Tibial nerve (tissue), 4 donors: ENCODE measurements around the gene FOXB2. TPM values are rescaled to one million over a fixed set of nuclear protein-coding genes. Genes with fewer than 3 reads are reported as not detected.

ENCODE experiments used
- DNase-seq, 2 donors: peaks; one replicate each; pipeline ENCODE4 v3.0.0-alpha.2; 2019; ENCODE audit warnings: low spot score in 2 of 2
- H3K27ac ChIP-seq, 4 donors: fragments of 200-600 bp; sonication (generic) in 3 of 4; one replicate each; pipeline ENCODE4 v1.5.1; 2017 to 2019; ENCODE audit warnings: mild to moderate bottlenecking in 1 of 4
- H3K27me3 ChIP-seq, 2 donors: fragments of 200-600 bp; sonication (generic) in 1 of 2; one replicate each; pipeline versions ENCODE4 v1.5.1 to v1.6.0; 2017 to 2019
- H3K36me3 ChIP-seq, 3 donors: fragments of 200-600 bp; sonication (generic); one replicate each; pipeline ENCODE4 v1.5.1; 2018 to 2019
- H3K4me1 ChIP-seq, 4 donors: fragments of 200-600 bp; sonication (generic) in 3 of 4; one replicate each; pipeline ENCODE4 v1.5.1; 2017 to 2019
- H3K4me3 ChIP-seq, 4 donors: fragments of 200-600 bp; sonication (generic) in 3 of 4; one replicate each; pipeline ENCODE4 v1.5.1; 2017 to 2019; ENCODE audit warnings: mild to moderate bottlenecking in 1 of 4, moderate library complexity in 1 of 4
- H3K9me3 ChIP-seq, 4 donors: fragments of 200-600 bp; sonication (generic) in 3 of 4; one replicate each; pipeline ENCODE4 v1.5.1; 2017 to 2019
- EP300 ChIP-seq, 2 donors: sonication (generic); formaldehyde crosslinking; IDR thresholded peaks; one replicate each; pipeline ENCODE4 v1.6.1; 2017; ENCODE audit warnings: antibody characterized with exemption in 2 of 2, mild to moderate bottlenecking in 1 of 2
- POLR2A ChIP-seq, 2 donors: fragments of 450-650 bp; IDR thresholded peaks; one replicate each; pipeline ENCODE4 v1.6.1; 2017; ENCODE audit warnings: antibody characterized with exemption in 2 of 2, mild to moderate bottlenecking in 2 of 2, moderate library complexity in 2 of 2
- WGBS, 2 donors: methylation state at CpG; one replicate each; pipeline ENCODE4 v1.1.5; 2018; 5-methylcytosine and 5-hydroxymethylcytosine counted together
- total RNA-seq, 4 donors: library from RNA; depleted of rRNA; stranded (reverse); fragments of >200 nt; gene quantifications; one replicate each; pipeline ENCODE4 v1.1.0, GENCODE V29; 2016
- TF ChIP-seq, protein P1 (sequence below), 5 experiments: fragments of 200-600 bp in 3 of 5; fragments of 450-650 bp in 2 of 5; sonication (generic) in 3 of 5; IDR thresholded peaks; one replicate each; pipeline ENCODE4 v1.5.1; 2016 to 2019; ENCODE audit warnings: antibody characterized with exemption in 5 of 5, mild to moderate bottlenecking in 3 of 5, moderate library complexity in 2 of 5

Gene FOXB2
- total RNA-seq, 4 donors from 2014 or later: not detected

DNA sequence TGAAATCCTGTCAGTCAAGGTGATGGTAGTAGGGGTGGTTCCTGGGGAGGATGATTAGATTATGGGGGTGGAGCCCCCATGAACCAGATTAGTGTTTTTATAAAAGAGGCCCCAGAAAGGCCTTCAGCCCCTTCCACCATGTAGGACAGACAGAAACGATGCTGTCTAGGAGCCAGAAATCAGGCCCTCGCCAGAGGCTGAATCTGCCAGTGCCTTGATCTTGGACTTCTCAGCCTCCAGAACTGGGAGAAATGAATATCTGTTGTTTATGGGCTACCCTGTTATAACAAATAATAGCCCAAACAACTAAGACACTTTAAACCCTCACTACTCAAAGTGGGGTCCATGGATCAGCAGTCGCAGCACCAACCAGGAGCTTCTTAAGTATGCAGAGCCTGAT is 20.2 kb upstream of the FOXB2 start:
- no peak overlapping the region for H3K27ac ChIP-seq
- peaks cover 0 to 10% (median 0%) of the 10 kb centered on the region in 4 donors for H3K9me3 ChIP-seq
- no peak overlapping the region for H3K4me3 ChIP-seq
- TF ChIP-seq POLR2A (IDR thresholded peaks at IDR 0.05): no peak
- TF ChIP-seq, protein P1, sequence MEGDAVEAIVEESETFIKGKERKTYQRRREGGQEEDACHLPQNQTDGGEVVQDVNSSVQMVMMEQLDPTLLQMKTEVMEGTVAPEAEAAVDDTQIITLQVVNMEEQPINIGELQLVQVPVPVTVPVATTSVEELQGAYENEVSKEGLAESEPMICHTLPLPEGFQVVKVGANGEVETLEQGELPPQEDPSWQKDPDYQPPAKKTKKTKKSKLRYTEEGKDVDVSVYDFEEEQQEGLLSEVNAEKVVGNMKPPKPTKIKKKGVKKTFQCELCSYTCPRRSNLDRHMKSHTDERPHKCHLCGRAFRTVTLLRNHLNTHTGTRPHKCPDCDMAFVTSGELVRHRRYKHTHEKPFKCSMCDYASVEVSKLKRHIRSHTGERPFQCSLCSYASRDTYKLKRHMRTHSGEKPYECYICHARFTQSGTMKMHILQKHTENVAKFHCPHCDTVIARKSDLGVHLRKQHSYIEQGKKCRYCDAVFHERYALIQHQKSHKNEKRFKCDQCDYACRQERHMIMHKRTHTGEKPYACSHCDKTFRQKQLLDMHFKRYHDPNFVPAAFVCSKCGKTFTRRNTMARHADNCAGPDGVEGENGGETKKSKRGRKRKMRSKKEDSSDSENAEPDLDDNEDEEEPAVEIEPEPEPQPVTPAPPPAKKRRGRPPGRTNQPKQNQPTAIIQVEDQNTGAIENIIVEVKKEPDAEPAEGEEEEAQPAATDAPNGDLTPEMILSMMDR (IDR thresholded peaks at IDR 0.05): no peak
- TF ChIP-seq EP300 (IDR thresholded peaks at IDR 0.05): no peak
- DNase-seq: no peak
- H3K27me3 ChIP-seq: no peaks in the 10 kb centered on the region
- no peaks in the 10 kb centered on the region for H3K36me3 ChIP-seq
- 87 to 93% methylated on average over 3 of the region's 3 CpGs for WGBS, 2 donors
- no peaks in the 10 kb centered on the region for H3K4me1 ChIP-seq

DNA sequence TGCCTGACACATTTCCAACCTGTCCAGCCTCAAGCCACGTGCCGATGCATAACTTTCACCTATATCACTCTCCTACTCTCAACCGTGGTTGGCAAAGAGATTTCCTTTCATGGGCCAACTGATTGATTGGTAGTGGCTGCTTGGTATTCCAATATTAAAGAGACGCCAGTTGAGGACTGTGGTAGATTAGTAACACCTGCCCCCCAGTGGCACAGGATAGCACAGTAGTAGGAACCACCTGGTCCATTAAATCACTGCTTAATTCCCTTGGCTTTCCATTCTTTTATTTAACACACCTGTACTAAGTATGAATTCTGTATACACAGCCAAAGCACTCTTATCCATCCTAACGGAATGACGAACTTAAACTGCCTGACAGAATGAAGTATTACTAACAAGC is 19.1 kb upstream of the FOXB2 start:
- DNase-seq: no peak
- Histone ChIP-seq H3K4me1 (no peaks in the 10 kb centered on the region), H3K4me3 (no peak overlapping the region), H3K27me3 (no peaks in the 10 kb centered on the region), H3K36me3 (no peaks in the 10 kb centered on the region), H3K9me3 (peaks cover 0 to 15% (median 0%) of the 10 kb centered on the region in 4 donors), H3K27ac (no peak overlapping the region)
- WGBS, 2 donors: 88 to 92% methylated on average over 6 of the region's 6 CpGs
- TF ChIP-seq, protein P1 (IDR thresholded peaks at IDR 0.05): no peak
- TF ChIP-seq POLR2A (IDR thresholded peaks at IDR 0.05) (no peak), EP300 (IDR thresholded peaks at IDR 0.05) (no peak)

DNA sequence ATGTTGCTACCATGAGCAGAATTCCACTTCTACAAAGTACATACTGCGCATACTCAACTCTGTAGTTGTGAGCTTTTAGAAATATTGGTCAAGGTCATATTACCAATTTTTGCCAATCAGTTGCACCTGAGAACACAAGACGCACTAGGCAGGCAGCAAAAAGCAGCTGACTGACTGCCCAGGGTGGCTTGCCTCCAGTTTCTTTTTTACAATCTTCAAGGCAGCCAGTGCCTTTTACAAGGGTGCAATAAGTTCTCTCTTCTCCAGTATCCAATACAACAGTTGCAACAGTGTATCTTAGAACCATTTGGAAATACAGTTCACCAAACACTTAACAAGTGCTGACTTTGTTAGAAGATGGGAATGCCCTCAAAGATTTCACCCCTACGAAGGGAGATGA is 16.1 kb upstream of the FOXB2 start:
- WGBS, 2 donors: 93% methylated on average over 3 of the region's 3 CpGs

DNA sequence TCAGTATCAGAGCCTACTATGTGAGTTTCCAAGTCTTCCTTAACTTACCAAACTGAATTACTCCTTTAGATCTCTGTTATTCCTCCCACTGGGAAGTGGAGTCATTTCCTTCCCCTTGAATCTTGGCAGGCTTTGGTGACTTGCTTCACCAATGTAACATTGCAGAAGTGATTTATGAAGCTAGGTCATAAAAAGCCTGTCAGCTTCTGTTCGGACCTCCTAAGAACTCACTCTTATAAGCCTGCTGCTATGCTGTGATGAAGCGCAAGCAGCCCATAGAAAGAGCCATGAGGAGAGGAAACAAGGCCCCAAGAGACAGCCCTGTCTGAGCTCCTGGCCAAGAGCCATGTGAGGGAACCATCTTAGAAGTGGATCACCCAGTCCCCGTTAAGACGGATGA is 14.2 kb upstream of the FOXB2 start:
- Histone ChIP-seq H3K36me3 (no peaks in the 10 kb centered on the region), H3K27ac (no peak overlapping the region), H3K4me1 (no peaks in the 10 kb centered on the region), H3K9me3 (peaks cover 0 to 12% (median 0%) of the 10 kb centered on the region in 4 donors), H3K27me3 (peaks cover 0 to 24% of the 10 kb centered on the region in 2 donors), H3K4me3 (no peak overlapping the region)
- TF ChIP-seq EP300 (IDR thresholded peaks at IDR 0.05) (no peak), POLR2A (IDR thresholded peaks at IDR 0.05) (no peak)
- TF ChIP-seq, protein P1 (IDR thresholded peaks at IDR 0.05): no peak
- DNase-seq: no peak
- WGBS, 2 donors: 53 to 59% methylated on average over 4 of the region's 4 CpGs

More for the DNA sequence above, 16.1 kb upstream of the FOXB2 start:
- Histone ChIP-seq H3K4me3 (no peak overlapping the region), H3K36me3 (no peaks in the 10 kb centered on the region), H3K27ac (no peak overlapping the region), H3K4me1 (no peaks in the 10 kb centered on the region), H3K27me3 (peaks cover 0 to 6% of the 10 kb centered on the region in 2 donors), H3K9me3 (peaks cover 0 to 19% (median 0%) of the 10 kb centered on the region in 4 donors)
- DNase-seq: no peak
- TF ChIP-seq, protein P1 (IDR thresholded peaks at IDR 0.05): no peak
- TF ChIP-seq EP300 (IDR thresholded peaks at IDR 0.05) (no peak), POLR2A (IDR thresholded peaks at IDR 0.05) (no peak)

DNA sequence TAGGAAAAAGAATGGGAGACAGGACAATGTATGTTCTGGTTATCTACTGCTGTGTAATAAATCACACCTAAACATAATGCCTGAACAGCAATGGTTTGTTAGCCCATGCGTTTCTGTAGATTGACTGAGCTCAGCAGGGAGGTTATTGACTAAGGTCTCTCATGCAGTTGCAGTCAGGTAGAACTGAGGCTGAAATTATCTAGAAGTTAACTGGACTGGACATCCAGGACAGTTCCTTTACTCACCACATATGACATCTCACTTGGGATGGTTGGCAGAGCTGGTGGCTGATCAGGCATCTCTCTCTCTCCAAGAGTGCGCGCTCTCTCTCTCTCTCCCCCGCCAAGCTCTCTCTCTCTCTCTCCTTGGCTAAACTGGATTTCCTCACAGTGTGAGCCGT is 8.9 kb upstream of the FOXB2 start:
- Histone ChIP-seq H3K4me1 (peaks cover 0 to 30% (median 0%) of the 10 kb centered on the region in 4 donors), H3K9me3 (peaks cover 0 to 1% (median 0%) of the 10 kb centered on the region in 4 donors), H3K27me3 (peaks cover 10 to 78% of the 10 kb centered on the region in 2 donors), H3K27ac (no peak overlapping the region), H3K36me3 (no peaks in the 10 kb centered on the region), H3K4me3 (no peak overlapping the region)
- no peak for DNase-seq
- 43 to 45% methylated on average over 5 of the region's 5 CpGs for WGBS, 2 donors
- no peak for TF ChIP-seq POLR2A (IDR thresholded peaks at IDR 0.05)
